Measurements from ENCODE around the gene IBA57.

GRCh38 chr1:228117335-228117734, 48.3 kb upstream of the IBA57 start:
- TF ChIP-seq CTCF (conservative IDR thresholded peaks at IDR 0.05; ENCODE audit: low read length) (no peak), EZH2phosphoT487 (IDR thresholded peaks at IDR 0.05; ENCODE audit: borderline replicate concordance, low read depth, low read length) (no peak)
